GM23338 (cell line): Measurements from ENCODE around the gene HGF. TPM values are rescaled to one million over a fixed set of nuclear protein-coding genes. Genes with fewer than 3 reads are reported as not detected.

Experiments
- ATAC-seq: fragments of 200-7000 bp; cut with Tn5 transposase; 3 replicates; pipeline ENCODE4 v1.9.1; 2020
- DNase-seq: peaks from one replicate; pipeline ENCODE4 v3.0.0-alpha.2; 2015; ENCODE audit warnings: low spot score
- H2AFZ ChIP-seq: fragments of 200-600 bp; sonication (generic); 2 replicates; pipeline ENCODE4 v1.8.0; 2016; ENCODE audit warnings: antibody characterized with exemption, mild to moderate bottlenecking, moderate library complexity
- H3F3A ChIP-seq: fragments of 200-600 bp; sonication (generic); replicated peaks from 2 replicates; pipeline ENCODE4 v1.8.0; 2017; ENCODE audit warnings: antibody characterized with exemption, mixed run types, low read depth
- H3K27ac ChIP-seq: fragments of 200-600 bp; sonication (generic); 2 replicates; pipeline ENCODE4 v1.6.1; 2016; ENCODE audit warnings: low read depth
- H3K27me3 ChIP-seq: fragments of 200-600 bp; sonication (generic); 2 replicates; pipeline ENCODE4 v1.8.0; 2016; ENCODE audit warnings: mild to moderate bottlenecking, mixed run types, moderate library complexity; ENCODE audit not compliant: insufficient read depth
- H3K36me3 ChIP-seq: fragments of 200-600 bp; sonication (generic); 2 replicates; pipeline ENCODE4 v1.8.0; 2016; ENCODE audit warnings: mild to moderate bottlenecking; ENCODE audit not compliant: insufficient read depth
- H3K4me1 ChIP-seq: fragments of 200-600 bp; sonication (generic); 2 replicates; pipeline ENCODE4 v1.8.0; 2016; ENCODE audit warnings: mild to moderate bottlenecking, moderate library complexity; ENCODE audit not compliant: insufficient read depth
- H3K4me2 ChIP-seq: fragments of 200-600 bp; sonication (generic); 2 replicates; pipeline ENCODE4 v1.7.1; 2017; ENCODE audit warnings: mixed run types
- H3K4me3 ChIP-seq: fragments of 200-600 bp; sonication (generic); 2 replicates; pipeline ENCODE4 v1.6.1; 2016; ENCODE audit warnings: mixed run types
- H3K79me2 ChIP-seq: fragments of 200-600 bp; sonication (generic); replicated peaks from 2 replicates; pipeline ENCODE4 v1.8.0; 2017; ENCODE audit warnings: mild to moderate bottlenecking; ENCODE audit not compliant: insufficient read depth
- H3K9me2 ChIP-seq: fragments of 200-600 bp; sonication (generic); 2 replicates; pipeline ENCODE4 v1.8.0; 2017; ENCODE audit not compliant: insufficient read depth
- H4K20me1 ChIP-seq: fragments of 200-600 bp; sonication (generic); replicated peaks from 2 replicates; pipeline ENCODE4 v1.8.0; 2017; ENCODE audit warnings: mild to moderate bottlenecking; ENCODE audit not compliant: insufficient read depth
- H3K27ac Mint-ChIP-seq: 2 replicates; pipeline ENCODE4 v1.8.0; 2020; ENCODE audit warnings: inconsistent platforms, mild to moderate bottlenecking, moderate library complexity, mixed read lengths
- H3K27me3 Mint-ChIP-seq: 3 replicates; pipeline ENCODE4 v1.8.0; 2022; ENCODE audit warnings: low read depth, mild to moderate bottlenecking, moderate library complexity, mixed read lengths, inconsistent platforms; ENCODE audit not compliant: insufficient read depth, poor library complexity
- H3K36me3 Mint-ChIP-seq: 3 replicates; pipeline ENCODE4 v1.8.0; 2021; ENCODE audit warnings: low read depth, mild to moderate bottlenecking, inconsistent platforms, moderate library complexity, mixed read lengths
- H3K4me1 Mint-ChIP-seq: 3 replicates; pipeline ENCODE4 v1.8.0; 2020; ENCODE audit warnings: mild to moderate bottlenecking, inconsistent platforms, mixed read lengths
- H3K4me3 Mint-ChIP-seq: 3 replicates; pipeline ENCODE4 v1.8.0; 2021; ENCODE audit warnings: moderate library complexity, mild to moderate bottlenecking, inconsistent platforms, mixed read lengths
- H3K9me3 Mint-ChIP-seq: 3 replicates; pipeline ENCODE4 v1.8.0; 2020; ENCODE audit warnings: moderate library complexity, mild to moderate bottlenecking, inconsistent platforms, mixed read lengths
- CREB1 ChIP-seq: fragments of 250-450 bp; sonication (Bioruptor Pico); IDR thresholded peaks from 2 replicates; pipeline ENCODE4 v1.5.0; 2020; ENCODE audit warnings: low read depth, mild to moderate bottlenecking, moderate library complexity
- EZH2phosphoT487 ChIP-seq: fragments of 200-600 bp; sonication (generic); IDR thresholded peaks from one replicate; pipeline ENCODE4 v1.8.1; 2018; ENCODE audit warnings: antibody characterized with exemption; ENCODE audit not compliant: unreplicated experiment
- ZNF114 ChIP-seq: fragments of 250-450 bp; sonication (Bioruptor Pico); IDR thresholded peaks from 2 replicates; pipeline ENCODE4 v1.5.0; 2020; ENCODE audit warnings: mild to moderate bottlenecking, moderate library complexity
- ZNF331 ChIP-seq: fragments of 250-450 bp; sonication (Bioruptor Pico); IDR thresholded peaks from 2 replicates; pipeline ENCODE4 v1.5.0; 2020; ENCODE audit warnings: low read depth, mild to moderate bottlenecking, moderate library complexity
- polyA plus RNA-seq: library from polyadenylated mRNA; unstranded; fragments of >200 nt; fragmentation: Nextera tagmentation; extraction: Ambion mirVana; gene quantifications from 2 replicates; pipeline ENCODE4 v1.2.1, GENCODE V29; 2016
- total RNA-seq: library from RNA; depleted of rRNA; stranded (reverse); fragments of >200 nt; shearing (Covaris generic); gene quantifications from 2 replicates; pipeline ENCODE4 v1.2.3, GENCODE V29; 2014
- TF ChIP-seq, protein P1 (sequence below), 2 experiments: fragments of 200-600 bp in 1 of 2; sonication (generic) in 1 of 2; conservative IDR thresholded peaks; 2 replicates each; pipeline versions ENCODE4 v1.5.1 to v1.6.1; 2016 to 2017; ENCODE audit warnings: antibody characterized with exemption in 2 of 2, low read depth in 2 of 2, mild to moderate bottlenecking in 2 of 2, moderate library complexity in 1 of 2
- TF ChIP-seq, protein P2 (sequence below): fragments of 250-450 bp; sonication (Bioruptor Pico); IDR thresholded peaks from 2 replicates; pipeline ENCODE4 v1.5.0; 2020; ENCODE audit warnings: mild to moderate bottlenecking, moderate library complexity

HGF gene
- total and polyA plus RNA-seq, 2 experiments from 2014 or later, result 0.24 to 1.1 TPM

DNA sequence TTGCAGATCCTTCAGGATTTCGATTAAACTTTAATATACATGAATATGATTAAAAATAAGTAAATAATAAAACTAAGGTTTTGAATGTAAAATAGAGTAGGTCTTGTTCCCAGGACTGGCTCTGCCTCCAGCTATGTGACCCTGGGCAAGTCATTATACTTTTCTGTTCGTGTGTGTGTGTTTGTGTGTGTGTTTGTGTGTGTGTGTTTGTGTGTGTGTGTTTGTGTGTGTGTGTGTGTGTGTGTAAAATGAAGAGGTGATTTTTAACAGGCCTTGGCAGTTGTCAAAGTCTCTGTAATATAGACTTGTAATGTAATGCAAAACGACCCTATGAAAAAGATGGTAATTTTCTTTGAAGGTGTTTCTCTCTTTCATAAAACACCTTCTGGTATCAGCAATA is 79.2 kb downstream of the HGF start (continued):
- TF ChIP-seq, protein P1, sequence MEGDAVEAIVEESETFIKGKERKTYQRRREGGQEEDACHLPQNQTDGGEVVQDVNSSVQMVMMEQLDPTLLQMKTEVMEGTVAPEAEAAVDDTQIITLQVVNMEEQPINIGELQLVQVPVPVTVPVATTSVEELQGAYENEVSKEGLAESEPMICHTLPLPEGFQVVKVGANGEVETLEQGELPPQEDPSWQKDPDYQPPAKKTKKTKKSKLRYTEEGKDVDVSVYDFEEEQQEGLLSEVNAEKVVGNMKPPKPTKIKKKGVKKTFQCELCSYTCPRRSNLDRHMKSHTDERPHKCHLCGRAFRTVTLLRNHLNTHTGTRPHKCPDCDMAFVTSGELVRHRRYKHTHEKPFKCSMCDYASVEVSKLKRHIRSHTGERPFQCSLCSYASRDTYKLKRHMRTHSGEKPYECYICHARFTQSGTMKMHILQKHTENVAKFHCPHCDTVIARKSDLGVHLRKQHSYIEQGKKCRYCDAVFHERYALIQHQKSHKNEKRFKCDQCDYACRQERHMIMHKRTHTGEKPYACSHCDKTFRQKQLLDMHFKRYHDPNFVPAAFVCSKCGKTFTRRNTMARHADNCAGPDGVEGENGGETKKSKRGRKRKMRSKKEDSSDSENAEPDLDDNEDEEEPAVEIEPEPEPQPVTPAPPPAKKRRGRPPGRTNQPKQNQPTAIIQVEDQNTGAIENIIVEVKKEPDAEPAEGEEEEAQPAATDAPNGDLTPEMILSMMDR (conservative IDR thresholded peaks at IDR 0.05; ENCODE audit: low read depth in 2 of 2), result no peak
- TF ChIP-seq CREB1 (CRISPR knock-in tag) (no peak), ZNF331 (CRISPR knock-in tag) (no peak), EZH2phosphoT487 (no peak), ZNF114 (CRISPR knock-in tag) (no peak)

DNA sequence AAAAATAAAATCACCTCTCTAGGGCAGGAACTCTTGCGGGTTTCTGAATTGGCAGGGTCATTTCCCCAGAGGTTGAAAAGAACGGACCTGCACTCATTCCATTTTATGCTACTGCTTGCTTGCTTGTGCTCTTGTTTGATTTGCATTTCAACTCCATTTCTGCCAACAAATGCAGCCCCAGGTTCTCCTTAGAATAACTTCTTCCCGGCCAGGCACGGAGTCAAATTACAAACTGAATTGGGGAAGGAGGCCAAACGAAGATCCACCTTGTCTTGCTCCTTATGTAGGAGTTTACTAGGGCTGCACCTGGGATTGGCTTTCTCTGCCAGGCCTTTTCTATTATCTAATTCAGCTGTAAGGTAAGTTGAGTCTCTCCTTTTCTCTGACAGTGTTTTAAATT is 79.6 kb downstream of the HGF start:
- H3K4me3 Mint-ChIP-seq, result peak overlapping the region; percentile 14; the same call in 2 of the 3 replicates
- no peaks in the 10 kb centered on the region for H3K79me2 ChIP-seq
- no peaks in the 10 kb centered on the region; the same call in 2 of the 3 replicates for H3K9me3 Mint-ChIP-seq
- DNase-seq (peak; percentile 79), ATAC-seq (peak; percentile 91)
- H4K20me1 ChIP-seq, result no peaks in the 10 kb centered on the region
- no peak overlapping the region for H2AFZ ChIP-seq
- peak overlapping the region; percentile 39 for H3K4me2 ChIP-seq
- no peaks in the 10 kb centered on the region for H3K36me3 Mint-ChIP-seq
- peaks cover 1% of the 10 kb centered on the region for H3K27me3 Mint-ChIP-seq
- H3K9me2 ChIP-seq, result no peaks in the 10 kb centered on the region
- no peaks in the 10 kb centered on the region for H3K36me3 ChIP-seq
- TF ChIP-seq, protein P2, sequence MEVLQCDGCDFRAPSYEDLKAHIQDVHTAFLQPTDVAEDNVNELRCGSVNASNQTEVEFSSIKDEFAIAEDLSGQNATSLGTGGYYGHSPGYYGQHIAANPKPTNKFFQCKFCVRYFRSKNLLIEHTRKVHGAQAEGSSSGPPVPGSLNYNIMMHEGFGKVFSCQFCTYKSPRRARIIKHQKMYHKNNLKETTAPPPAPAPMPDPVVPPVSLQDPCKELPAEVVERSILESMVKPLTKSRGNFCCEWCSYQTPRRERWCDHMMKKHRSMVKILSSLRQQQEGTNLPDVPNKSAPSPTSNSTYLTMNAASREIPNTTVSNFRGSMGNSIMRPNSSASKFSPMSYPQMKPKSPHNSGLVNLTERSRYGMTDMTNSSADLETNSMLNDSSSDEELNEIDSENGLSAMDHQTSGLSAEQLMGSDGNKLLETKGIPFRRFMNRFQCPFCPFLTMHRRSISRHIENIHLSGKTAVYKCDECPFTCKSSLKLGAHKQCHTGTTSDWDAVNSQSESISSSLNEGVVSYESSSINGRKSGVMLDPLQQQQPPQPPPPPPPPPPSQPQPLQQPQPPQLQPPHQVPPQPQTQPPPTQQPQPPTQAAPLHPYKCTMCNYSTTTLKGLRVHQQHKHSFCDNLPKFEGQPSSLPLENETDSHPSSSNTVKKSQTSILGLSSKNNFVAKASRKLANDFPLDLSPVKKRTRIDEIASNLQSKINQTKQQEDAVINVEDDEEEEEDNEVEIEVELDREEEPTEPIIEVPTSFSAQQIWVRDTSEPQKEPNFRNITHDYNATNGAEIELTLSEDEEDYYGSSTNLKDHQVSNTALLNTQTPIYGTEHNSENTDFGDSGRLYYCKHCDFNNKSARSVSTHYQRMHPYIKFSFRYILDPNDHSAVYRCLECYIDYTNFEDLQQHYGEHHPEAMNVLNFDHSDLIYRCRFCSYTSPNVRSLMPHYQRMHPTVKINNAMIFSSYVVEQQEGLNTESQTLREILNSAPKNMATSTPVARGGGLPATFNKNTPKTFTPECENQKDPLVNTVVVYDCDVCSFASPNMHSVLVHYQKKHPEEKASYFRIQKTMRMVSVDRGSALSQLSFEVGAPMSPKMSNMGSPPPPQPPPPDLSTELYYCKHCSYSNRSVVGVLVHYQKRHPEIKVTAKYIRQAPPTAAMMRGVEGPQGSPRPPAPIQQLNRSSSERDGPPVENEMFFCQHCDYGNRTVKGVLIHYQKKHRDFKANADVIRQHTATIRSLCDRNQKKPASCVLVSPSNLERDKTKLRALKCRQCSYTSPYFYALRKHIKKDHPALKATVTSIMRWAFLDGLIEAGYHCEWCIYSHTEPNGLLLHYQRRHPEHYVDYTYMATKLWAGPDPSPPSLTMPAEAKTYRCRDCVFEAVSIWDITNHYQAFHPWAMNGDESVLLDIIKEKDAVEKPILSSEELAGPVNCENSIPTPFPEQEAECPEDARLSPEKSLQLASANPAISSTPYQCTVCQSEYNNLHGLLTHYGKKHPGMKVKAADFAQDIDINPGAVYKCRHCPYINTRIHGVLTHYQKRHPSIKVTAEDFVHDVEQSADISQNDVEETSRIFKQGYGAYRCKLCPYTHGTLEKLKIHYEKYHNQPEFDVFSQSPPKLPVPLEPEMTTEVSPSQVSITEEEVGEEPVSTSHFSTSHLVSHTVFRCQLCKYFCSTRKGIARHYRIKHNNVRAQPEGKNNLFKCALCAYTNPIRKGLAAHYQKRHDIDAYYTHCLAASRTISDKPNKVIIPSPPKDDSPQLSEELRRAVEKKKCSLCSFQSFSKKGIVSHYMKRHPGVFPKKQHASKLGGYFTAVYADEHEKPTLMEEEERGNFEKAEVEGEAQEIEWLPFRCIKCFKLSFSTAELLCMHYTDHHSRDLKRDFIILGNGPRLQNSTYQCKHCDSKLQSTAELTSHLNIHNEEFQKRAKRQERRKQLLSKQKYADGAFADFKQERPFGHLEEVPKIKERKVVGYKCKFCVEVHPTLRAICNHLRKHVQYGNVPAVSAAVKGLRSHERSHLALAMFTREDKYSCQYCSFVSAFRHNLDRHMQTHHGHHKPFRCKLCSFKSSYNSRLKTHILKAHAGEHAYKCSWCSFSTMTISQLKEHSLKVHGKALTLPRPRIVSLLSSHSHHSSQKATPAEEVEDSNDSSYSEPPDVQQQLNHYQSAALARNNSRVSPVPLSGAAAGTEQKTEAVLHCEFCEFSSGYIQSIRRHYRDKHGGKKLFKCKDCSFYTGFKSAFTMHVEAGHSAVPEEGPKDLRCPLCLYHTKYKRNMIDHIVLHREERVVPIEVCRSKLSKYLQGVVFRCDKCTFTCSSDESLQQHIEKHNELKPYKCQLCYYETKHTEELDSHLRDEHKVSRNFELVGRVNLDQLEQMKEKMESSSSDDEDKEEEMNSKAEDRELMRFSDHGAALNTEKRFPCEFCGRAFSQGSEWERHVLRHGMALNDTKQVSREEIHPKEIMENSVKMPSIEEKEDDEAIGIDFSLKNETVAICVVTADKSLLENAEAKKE (CRISPR knock-in tag), result peak; percentile 49; the same call in 1 of the 2 replicates
- no peak for TF ChIP-seq CREB1 (CRISPR knock-in tag)
- H3K27ac Mint-ChIP-seq, result peak overlapping the region; percentile 88
- no peak overlapping the region for H3K4me3 ChIP-seq
- peak overlapping the region; percentile 22; the same call in 1 of the 2 replicates for H3K27ac ChIP-seq
- peaks cover 52% of the 10 kb centered on the region for H3K4me1 Mint-ChIP-seq
- H3F3A ChIP-seq, result no peaks in the 10 kb centered on the region
- peaks cover 35% of the 10 kb centered on the region for H3K4me1 ChIP-seq
- H3K27me3 ChIP-seq, result no peaks in the 10 kb centered on the region
